NCI-H1417 treated with DMSO at 0.1 percent for 48 hours (cell line): ENCODE results near the gene SHLD1.
"Not testable (repeated sequence)": the region's sequence is repeated elsewhere in the genome, so short reads cannot be mapped to it uniquely, and the experiment has no call there.

Experiments used
- DNase-seq: peaks from one replicate; lab custom pipeline; 2025; lab: John Stamatoyannopoulos, UW

The SHLD1 gene

GRCh38 chr20:5735845-5736510, 14.2 kb upstream of the SHLD1 start:
- DNase-seq, result no peak

- no peak for DNase-seq
Measured at GRCh38 chr20:5737619-5737953, 12.6 kb upstream of the SHLD1 start.

- no peak for DNase-seq
Measured at GRCh38 chr20:5737966-5738365, 12.2 kb upstream of the SHLD1 start.

- not testable (repeated sequence) for DNase-seq
Measured at GRCh38 chr20:5740643-5741042, 9.6 kb upstream of the SHLD1 start.

- DNase-seq, result no peak
Measured at GRCh38 chr20:5741089-5741488, 9.1 kb upstream of the SHLD1 start.

- DNase-seq, result no peak
Measured at GRCh38 chr20:5742041-5742440, 8.2 kb upstream of the SHLD1 start.

GRCh38 chr20:5745416-5746030, 4.7 kb upstream of the SHLD1 start:
- DNase-seq, result no peak

GRCh38 chr20:5746064-5746463, 4.1 kb upstream of the SHLD1 start:
- no peak for DNase-seq

GRCh38 chr20:5748246-5748645, 2.0 kb upstream of the SHLD1 start:
- no peak for DNase-seq

- DNase-seq, result not testable (repeated sequence)
Measured at GRCh38 chr20:5749512-5749951, 669 bp upstream of the SHLD1 start.

- DNase-seq, result no peak
Measured at GRCh38 chr20:5751856-5752255, 1.7 kb downstream of the SHLD1 start.

- DNase-seq, result no peak
Measured at GRCh38 chr20:5753814-5754213, 3.6 kb downstream of the SHLD1 start.

- no peak for DNase-seq
Measured at GRCh38 chr20:5757949-5758348, 7.7 kb downstream of the SHLD1 start.

GRCh38 chr20:5766085-5766764, 16.0 kb downstream of the SHLD1 start:
- no peak for DNase-seq

- DNase-seq, result no peak
Measured at GRCh38 chr20:5767493-5768098, 17.4 kb downstream of the SHLD1 start.

- DNase-seq, result no peak
Measured at GRCh38 chr20:5770231-5770986, 20.2 kb downstream of the SHLD1 start.

GRCh38 chr20:5770987-5771318, 20.8 kb downstream of the SHLD1 start:
- no peak for DNase-seq

- DNase-seq, result no peak
Measured at GRCh38 chr20:5772704-5773103, 22.5 kb downstream of the SHLD1 start.

GRCh38 chr20:5773589-5773988, 23.4 kb downstream of the SHLD1 start:
- DNase-seq, result no peak

- DNase-seq, result no peak
Measured at GRCh38 chr20:5776077-5776476, 25.9 kb downstream of the SHLD1 start.

GRCh38 chr20:5779071-5779900, 29.1 kb downstream of the SHLD1 start:
- no peak for DNase-seq

- DNase-seq, result no peak
Measured at GRCh38 chr20:5780846-5781217, 30.6 kb downstream of the SHLD1 start.
